Lower lobe of right lung (tissue), 2 donors: Measurements from ENCODE around the gene SLC39A8. TPM values are rescaled to one million over a fixed set of nuclear protein-coding genes. Genes with fewer than 3 reads are reported as not detected.

Experiments
- ATAC-seq, 2 donors: fragments of 200-7000 bp; cut with Tn5 transposase; one replicate each; pipeline ENCODE4 v1.9.1; 2020 to 2022; ENCODE audit warnings: mild to moderate bottlenecking in 2 of 2, moderate library complexity in 2 of 2
- DNase-seq: peaks from one replicate; pipeline ENCODE4 v3.0.0-alpha.2; 2020
- H3K27ac ChIP-seq: fragments of 200-600 bp; one replicate; pipeline ENCODE4 v1.8.0; 2022
- H3K27me3 ChIP-seq: fragments of 200-600 bp; one replicate; pipeline ENCODE4 v1.8.0; 2022; ENCODE audit warnings: low read depth
- H3K36me3 ChIP-seq: fragments of 200-600 bp; one replicate; pipeline ENCODE4 v1.8.0; 2022; ENCODE audit warnings: mild to moderate bottlenecking
- H3K4me1 ChIP-seq: fragments of 200-600 bp; one replicate; pipeline ENCODE4 v1.8.0; 2022
- H3K4me3 ChIP-seq: fragments of 200-600 bp; one replicate; pipeline ENCODE4 v1.8.0; 2022; ENCODE audit warnings: mild to moderate bottlenecking
- H3K9me3 ChIP-seq: fragments of 200-600 bp; one replicate; pipeline ENCODE4 v1.8.0; 2022
- CTCF ChIP-seq: fragments of 200-600 bp; IDR thresholded peaks from one replicate; pipeline ENCODE4 v1.8.0; 2022; ENCODE audit warnings: antibody characterized with exemption, mild to moderate bottlenecking
- intact Hi-C: fragments of 100-400 bp; cut with DNase I; formaldehyde crosslinking; loops from one replicate; pipeline ENCODE4 v1.11.0; 2022
- total RNA-seq: library from RNA; stranded (reverse); fragmentation: NEBNext Ultra II Directional; extraction: Animal tissue kit (Norgen Biotek cat#: 25700); gene quantifications from one replicate; pipeline ENCODE4 v1.2.1, GENCODE V29; 2021
- donor health status: DM: no; HTN: yes; CAD: no; lungs with severe emphysema.

SLC39A8 gene
- total RNA-seq, 1 donor from 2014 or later: 370 TPM

- intact Hi-C loops: no loop called here
- H3K27me3 ChIP-seq: no peaks in the 10 kb centered on the region
- H3K27ac ChIP-seq: no peak overlapping the region
- TF ChIP-seq CTCF: no peak
- no peaks in the 10 kb centered on the region for H3K36me3 ChIP-seq
- ATAC-seq (peak in 1 of 2 donors; percentile 19), DNase-seq (no peak)
- no peaks in the 10 kb centered on the region for H3K4me1 ChIP-seq
- H3K9me3 ChIP-seq: no peaks in the 10 kb centered on the region
- no peak overlapping the region for H3K4me3 ChIP-seq
Measured at GRCh38 chr4:102217775-102218355, 127.4 kb downstream of the SLC39A8 start.

DNA sequence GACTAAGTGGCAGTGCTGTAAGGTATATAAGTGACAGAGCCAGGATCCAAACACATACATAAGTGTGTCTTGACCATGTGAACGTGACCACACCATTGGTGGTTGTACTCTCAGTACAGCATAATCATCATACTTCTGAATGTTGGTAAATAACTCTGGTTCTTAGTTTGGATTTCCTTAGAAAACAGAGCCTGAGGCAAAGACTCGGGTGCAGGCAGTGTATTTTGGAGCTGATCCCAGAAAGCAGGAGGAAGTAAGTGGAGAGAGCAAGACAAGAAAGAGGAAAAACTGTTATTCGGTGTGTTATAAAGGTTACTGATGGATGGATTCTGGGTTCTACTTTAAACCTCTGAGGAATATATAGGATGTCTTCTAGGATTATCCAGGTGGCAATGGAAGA is 127.9 kb downstream of the SLC39A8 start:
- ATAC-seq (no peak), DNase-seq (no peak)
- Histone ChIP-seq H3K4me1 (no peaks in the 10 kb centered on the region), H3K4me3 (no peak overlapping the region), H3K27ac (no peak overlapping the region), H3K27me3 (no peaks in the 10 kb centered on the region), H3K36me3 (no peaks in the 10 kb centered on the region), H3K9me3 (no peaks in the 10 kb centered on the region)
- TF ChIP-seq CTCF: no peak
- intact Hi-C loops: no loop called here

DNA sequence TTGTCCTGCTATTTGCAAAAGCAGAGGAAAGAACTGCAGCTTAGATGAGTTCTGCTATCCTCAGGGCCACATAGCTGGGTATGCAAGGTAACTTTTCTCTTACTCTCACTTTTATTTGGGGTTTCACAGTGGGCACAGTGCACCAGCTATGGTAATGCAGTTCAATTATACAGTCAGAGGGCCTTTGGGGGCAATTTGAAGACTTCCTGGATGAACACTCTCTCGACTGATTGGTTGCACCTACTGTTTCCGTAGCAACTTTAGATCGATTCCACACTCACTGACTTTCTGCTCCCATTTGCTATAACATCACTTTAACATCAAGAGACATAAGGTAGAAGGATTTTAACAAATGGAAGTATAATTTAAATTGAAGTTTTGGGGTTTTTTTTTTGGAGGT is 128.6 kb downstream of the SLC39A8 start:
- H3K27ac ChIP-seq: no peak overlapping the region
- H3K4me1 ChIP-seq: no peaks in the 10 kb centered on the region
- no peaks in the 10 kb centered on the region for H3K27me3 ChIP-seq
- no peak overlapping the region for H3K4me3 ChIP-seq
- DNase-seq (no peak), ATAC-seq (no peak)
- TF ChIP-seq CTCF: no peak
- intact Hi-C loops: no loop called here
- no peaks in the 10 kb centered on the region for H3K9me3 ChIP-seq
- H3K36me3 ChIP-seq: no peaks in the 10 kb centered on the region

GRCh38 chr4:102213031-102213430 is 132.3 kb downstream of the SLC39A8 start:
- intact Hi-C loops: no loop called here
- H3K9me3 ChIP-seq: no peaks in the 10 kb centered on the region
- DNase-seq: no peak
- H3K36me3 ChIP-seq: no peaks in the 10 kb centered on the region
- no peak for ATAC-seq
- H3K27ac ChIP-seq: no peak overlapping the region
- no peaks in the 10 kb centered on the region for H3K27me3 ChIP-seq
- no peak overlapping the region for H3K4me3 ChIP-seq
- H3K4me1 ChIP-seq: no peaks in the 10 kb centered on the region
- no peak for TF ChIP-seq CTCF

Other genes with a start within 250 kb of the SLC39A8 start
- 48.9 TPM for gene NFKB1, start 155.9 kb upstream of the SLC39A8 start, total RNA-seq